ENCODE data around the gene TMED3.

DNA sequence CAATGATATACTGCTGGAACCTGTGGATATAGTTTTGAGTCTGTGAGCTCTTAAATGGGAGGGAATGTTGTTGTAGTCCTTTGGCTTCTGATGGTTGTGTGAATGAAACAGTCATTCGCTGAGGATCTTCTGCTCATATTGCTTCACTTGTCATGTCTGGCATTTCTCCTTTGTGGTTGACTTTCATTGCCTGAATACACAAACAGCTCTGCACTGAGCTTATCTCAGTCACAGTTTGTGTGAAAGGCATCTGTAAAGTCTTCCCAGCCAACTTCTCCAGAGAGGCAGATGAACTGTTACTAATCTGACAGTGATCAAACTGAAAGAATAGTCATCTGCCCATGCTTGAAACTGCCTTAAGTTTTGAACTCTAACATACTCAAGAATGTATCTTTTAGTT, 59.8 kb downstream of the TMED3 start:
- TF ChIP-seq, protein P1, sequence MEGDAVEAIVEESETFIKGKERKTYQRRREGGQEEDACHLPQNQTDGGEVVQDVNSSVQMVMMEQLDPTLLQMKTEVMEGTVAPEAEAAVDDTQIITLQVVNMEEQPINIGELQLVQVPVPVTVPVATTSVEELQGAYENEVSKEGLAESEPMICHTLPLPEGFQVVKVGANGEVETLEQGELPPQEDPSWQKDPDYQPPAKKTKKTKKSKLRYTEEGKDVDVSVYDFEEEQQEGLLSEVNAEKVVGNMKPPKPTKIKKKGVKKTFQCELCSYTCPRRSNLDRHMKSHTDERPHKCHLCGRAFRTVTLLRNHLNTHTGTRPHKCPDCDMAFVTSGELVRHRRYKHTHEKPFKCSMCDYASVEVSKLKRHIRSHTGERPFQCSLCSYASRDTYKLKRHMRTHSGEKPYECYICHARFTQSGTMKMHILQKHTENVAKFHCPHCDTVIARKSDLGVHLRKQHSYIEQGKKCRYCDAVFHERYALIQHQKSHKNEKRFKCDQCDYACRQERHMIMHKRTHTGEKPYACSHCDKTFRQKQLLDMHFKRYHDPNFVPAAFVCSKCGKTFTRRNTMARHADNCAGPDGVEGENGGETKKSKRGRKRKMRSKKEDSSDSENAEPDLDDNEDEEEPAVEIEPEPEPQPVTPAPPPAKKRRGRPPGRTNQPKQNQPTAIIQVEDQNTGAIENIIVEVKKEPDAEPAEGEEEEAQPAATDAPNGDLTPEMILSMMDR (IDR thresholded peaks at IDR 0.05; ENCODE audit: low read length): no peak
- TF ChIP-seq EZH2 (IDR thresholded peaks at IDR 0.05; ENCODE audit: borderline replicate concordance, low read length): no peak
